Osteocyte (in vitro differentiated cells): Measurements from ENCODE around the gene PSME3. TPM values are rescaled to one million over a fixed set of nuclear protein-coding genes. Genes with fewer than 3 reads are reported as not detected.
"Not testable (repeated sequence)": the region's sequence is repeated elsewhere in the genome, so short reads cannot be mapped to it uniquely, and the experiment has no call there.

ENCODE experiments used
- DNase-seq: peaks from one replicate; pipeline ENCODE4 v3.0.0; 2021; ENCODE audit warnings: mixed read lengths; ENCODE audit not compliant: unreplicated experiment; ENCODE audit errors: extremely low spot score
- H3K27ac Mint-ChIP-seq: one replicate; pipeline ENCODE4 v1.8.0; 2021; ENCODE audit warnings: mild to moderate bottlenecking, mixed read lengths; ENCODE audit not compliant: unreplicated experiment
- H3K27me3 Mint-ChIP-seq: one replicate; pipeline ENCODE4 v1.8.0; 2021; ENCODE audit warnings: mixed read lengths; ENCODE audit not compliant: unreplicated experiment
- H3K36me3 Mint-ChIP-seq: one replicate; pipeline ENCODE4 v1.8.0; 2021; ENCODE audit warnings: mixed read lengths; ENCODE audit not compliant: unreplicated experiment
- H3K4me1 Mint-ChIP-seq: one replicate; pipeline ENCODE4 v1.8.0; 2021; ENCODE audit warnings: mixed read lengths; ENCODE audit not compliant: unreplicated experiment
- H3K4me3 Mint-ChIP-seq: one replicate; pipeline ENCODE4 v1.8.0; 2021; ENCODE audit warnings: mild to moderate bottlenecking, moderate library complexity, mixed read lengths; ENCODE audit not compliant: unreplicated experiment
- H3K9me3 Mint-ChIP-seq: one replicate; pipeline ENCODE4 v1.8.0; 2021; ENCODE audit warnings: mixed read lengths; ENCODE audit not compliant: unreplicated experiment
- total RNA-seq: library from RNA; stranded (reverse); gene quantifications from 2 replicates; pipeline ENCODE4 v1.2.1, GENCODE V29; 2021
- TF ChIP-seq, protein P1 (sequence below): fragments of 200-600 bp; sonication (generic); IDR thresholded peaks from 2 replicates; pipeline ENCODE4 v1.5.0; 2021; ENCODE audit warnings: antibody characterized with exemption, mild to moderate bottlenecking, moderate library complexity

PSME3 gene
- total RNA-seq, 1 donor from 2014 or later: 111 TPM

DNA sequence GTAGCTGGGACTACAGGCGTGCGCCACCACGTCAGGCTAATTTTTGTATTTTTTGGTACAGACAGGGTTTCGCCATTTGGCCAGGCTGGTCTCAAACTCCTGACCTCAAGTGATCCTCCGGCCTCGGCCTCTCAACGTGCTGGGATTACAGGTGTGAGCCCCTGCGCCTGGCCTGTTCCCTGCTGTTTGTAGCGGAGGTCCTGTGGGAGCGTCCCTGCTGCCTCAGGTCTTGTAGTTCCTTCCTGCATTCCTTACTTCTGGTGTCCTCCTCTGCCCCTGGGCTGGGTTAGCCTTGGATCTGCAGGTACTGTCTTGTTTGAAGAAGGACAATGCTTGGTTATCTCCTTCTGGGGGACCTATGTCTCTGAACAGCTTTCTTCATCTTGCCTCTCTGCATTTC, 43.8 kb downstream of the PSME3 start:
- H3K4me1 Mint-ChIP-seq: peaks cover 6% of the 10 kb centered on the region
- H3K27ac Mint-ChIP-seq: no peak overlapping the region
- H3K9me3 Mint-ChIP-seq: no peaks in the 10 kb centered on the region
- TF ChIP-seq, protein P1, sequence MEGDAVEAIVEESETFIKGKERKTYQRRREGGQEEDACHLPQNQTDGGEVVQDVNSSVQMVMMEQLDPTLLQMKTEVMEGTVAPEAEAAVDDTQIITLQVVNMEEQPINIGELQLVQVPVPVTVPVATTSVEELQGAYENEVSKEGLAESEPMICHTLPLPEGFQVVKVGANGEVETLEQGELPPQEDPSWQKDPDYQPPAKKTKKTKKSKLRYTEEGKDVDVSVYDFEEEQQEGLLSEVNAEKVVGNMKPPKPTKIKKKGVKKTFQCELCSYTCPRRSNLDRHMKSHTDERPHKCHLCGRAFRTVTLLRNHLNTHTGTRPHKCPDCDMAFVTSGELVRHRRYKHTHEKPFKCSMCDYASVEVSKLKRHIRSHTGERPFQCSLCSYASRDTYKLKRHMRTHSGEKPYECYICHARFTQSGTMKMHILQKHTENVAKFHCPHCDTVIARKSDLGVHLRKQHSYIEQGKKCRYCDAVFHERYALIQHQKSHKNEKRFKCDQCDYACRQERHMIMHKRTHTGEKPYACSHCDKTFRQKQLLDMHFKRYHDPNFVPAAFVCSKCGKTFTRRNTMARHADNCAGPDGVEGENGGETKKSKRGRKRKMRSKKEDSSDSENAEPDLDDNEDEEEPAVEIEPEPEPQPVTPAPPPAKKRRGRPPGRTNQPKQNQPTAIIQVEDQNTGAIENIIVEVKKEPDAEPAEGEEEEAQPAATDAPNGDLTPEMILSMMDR: no peak
- H3K36me3 Mint-ChIP-seq: no peaks in the 10 kb centered on the region
- peaks cover 46% of the 10 kb centered on the region for H3K27me3 Mint-ChIP-seq
- no peak for DNase-seq
- H3K4me3 Mint-ChIP-seq: no peak overlapping the region

DNA sequence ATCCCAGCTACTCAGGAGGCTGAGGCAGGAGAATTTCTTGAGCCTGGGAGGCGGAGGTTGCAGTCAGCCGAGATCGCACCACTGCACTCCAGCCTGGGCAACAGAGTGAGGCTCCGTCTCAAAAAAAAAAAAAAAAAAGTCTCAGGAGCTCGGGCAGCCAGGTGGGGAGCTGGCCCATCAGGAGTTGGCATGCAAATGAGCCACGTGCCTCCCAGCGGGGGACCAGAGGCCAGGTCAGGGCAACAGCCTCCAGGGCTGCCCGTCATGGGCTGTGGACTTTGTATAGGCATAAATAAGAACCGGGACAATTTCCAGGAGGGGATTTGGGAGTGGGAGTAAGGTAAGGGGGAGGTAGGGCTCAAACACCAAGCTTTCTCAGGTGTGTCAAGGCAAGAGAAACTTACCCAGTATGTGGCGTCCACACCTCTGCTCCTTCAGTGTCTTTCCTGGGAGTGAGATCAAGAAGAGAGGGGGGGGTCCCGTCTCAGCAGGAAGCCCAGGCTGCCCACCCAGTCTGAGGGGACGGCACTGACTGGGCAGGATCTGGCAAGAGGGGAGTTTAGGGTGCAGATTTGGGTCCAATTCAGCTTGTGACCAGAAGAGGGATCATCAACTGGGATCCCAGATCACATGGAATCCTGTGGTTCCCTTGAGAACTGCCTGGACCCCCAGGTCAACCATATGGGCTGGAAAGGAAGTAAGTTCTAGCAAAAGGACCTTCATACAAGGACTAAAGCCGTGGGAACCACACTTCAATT, 45.1 kb downstream of the PSME3 start:
- no peak overlapping the region for H3K4me3 Mint-ChIP-seq
- no peaks in the 10 kb centered on the region for H3K36me3 Mint-ChIP-seq
- no peak overlapping the region for H3K27ac Mint-ChIP-seq

DNA sequence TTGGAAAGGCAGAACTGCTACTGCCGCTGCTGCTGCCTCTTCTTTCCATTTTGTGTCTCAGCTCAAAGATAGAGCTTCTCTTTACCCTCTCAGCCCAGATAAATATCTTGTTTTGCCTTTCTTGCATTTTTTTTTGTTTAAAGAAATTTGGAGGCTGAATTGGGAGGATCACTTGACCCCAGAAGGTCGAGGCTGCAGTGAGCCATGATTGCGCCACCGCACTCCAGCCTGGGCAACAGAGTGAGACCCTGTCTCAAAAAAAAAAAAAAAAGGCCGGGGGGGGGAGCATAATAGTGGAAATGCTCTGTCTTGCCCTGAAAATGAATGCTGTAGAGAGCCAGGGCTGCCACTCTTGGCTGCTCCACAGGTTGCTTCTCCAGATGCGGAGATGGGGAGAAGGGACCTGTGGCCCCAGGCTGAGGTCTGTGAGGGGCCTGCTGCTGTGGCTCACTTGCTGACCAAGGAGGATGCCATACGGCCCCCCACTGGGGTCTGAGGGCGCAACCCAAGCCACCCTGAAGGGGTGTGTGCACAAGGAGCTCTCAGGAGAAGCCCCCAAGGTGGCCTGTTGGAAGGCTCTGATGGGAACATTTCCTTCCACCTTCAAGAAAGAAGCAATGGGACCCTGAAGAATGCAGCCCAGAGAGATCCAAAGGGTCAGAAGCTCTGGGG, 45.9 kb downstream of the PSME3 start:
- Mint-ChIP-seq H3K4me1 (peaks cover 6% of the 10 kb centered on the region), H3K4me3 (no peak overlapping the region), H3K27ac (no peak overlapping the region), H3K27me3 (peaks cover 41% of the 10 kb centered on the region), H3K9me3 (no peaks in the 10 kb centered on the region), H3K36me3 (no peaks in the 10 kb centered on the region)
- DNase-seq: no peak
- TF ChIP-seq, protein P1: no peak

More for the DNA sequence above, 45.1 kb downstream of the PSME3 start:
- Mint-ChIP-seq H3K27me3 (peaks cover 44% of the 10 kb centered on the region), H3K9me3 (no peaks in the 10 kb centered on the region), H3K4me1 (peaks cover 6% of the 10 kb centered on the region)
- TF ChIP-seq, protein P1: no peak
- no peak for DNase-seq

DNA sequence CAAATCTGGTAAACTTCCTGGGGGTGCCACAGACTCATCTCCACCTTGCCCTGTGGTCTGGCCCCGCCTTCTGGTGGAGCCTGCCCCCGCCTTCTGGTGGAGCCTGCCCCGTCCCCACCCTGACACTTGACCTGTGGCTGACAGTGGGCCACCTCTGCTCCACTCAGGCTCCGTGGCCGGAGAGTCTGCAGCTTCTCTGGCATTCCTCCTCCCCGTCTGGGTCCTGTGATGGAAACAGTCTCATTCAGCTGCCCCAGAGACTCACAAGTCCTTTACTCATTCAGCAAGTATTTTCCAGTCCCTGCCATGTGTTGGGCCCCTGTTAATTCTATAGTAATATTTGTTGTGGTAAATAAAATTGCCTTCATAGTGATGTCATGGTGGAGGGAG, 46.4 kb downstream of the PSME3 start:
- Mint-ChIP-seq H3K4me3 (no peak overlapping the region), H3K27ac (no peak overlapping the region), H3K36me3 (no peaks in the 10 kb centered on the region), H3K27me3 (peaks cover 39% of the 10 kb centered on the region), H3K4me1 (peaks cover 6% of the 10 kb centered on the region), H3K9me3 (no peaks in the 10 kb centered on the region)
- DNase-seq: no peak
- TF ChIP-seq, protein P1: no peak

DNA sequence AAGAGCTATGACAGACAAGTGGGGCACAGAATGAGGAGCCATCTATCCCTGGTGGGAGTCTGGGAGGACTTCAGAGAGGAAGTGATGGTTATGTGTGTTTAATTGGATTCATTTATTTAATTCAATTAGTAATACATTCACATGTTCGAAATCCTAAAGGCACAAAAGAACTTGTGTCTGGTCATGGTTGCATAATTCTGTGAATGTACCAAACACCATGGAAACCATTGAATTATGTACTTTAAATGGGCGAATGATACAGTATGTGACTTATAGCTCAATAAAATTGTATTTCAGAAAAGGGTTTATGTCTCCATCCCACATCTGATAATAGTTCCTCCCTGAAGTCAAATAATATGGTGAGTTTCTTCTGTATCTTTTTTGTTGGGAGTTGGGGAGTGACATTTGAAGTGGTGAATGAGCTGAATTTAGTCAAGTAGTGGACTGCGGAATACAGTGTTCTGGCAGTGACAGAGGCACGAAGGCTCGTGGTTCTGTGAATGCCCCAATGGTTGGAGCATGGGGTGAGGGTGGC, 47.6 kb downstream of the PSME3 start:
- Mint-ChIP-seq H3K4me1 (peaks cover 6% of the 10 kb centered on the region), H3K9me3 (no peaks in the 10 kb centered on the region), H3K36me3 (no peaks in the 10 kb centered on the region), H3K4me3 (no peak overlapping the region), H3K27ac (no peak overlapping the region), H3K27me3 (peaks cover 39% of the 10 kb centered on the region)
- no peak for DNase-seq
- TF ChIP-seq, protein P1: no peak

DNA sequence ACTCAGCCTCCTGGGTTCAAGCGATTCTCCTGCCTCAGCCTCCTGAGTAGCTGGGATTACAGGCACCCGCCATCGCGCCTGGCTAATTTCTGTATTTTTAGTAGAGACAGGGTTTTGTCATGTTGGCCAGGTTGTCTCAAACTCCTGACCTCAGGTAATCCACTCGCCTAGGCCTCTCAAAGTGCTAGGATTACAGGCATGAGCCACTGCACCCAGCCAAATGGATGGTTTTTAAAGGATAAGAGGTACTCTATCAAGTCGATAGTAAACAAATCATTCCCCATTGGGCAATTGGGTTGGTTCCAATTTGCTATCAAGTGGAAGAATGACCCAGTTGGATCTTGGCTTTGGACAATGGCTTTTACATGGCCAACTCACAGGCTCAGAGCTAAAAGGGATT, 48.5 kb downstream of the PSME3 start:
- not testable (repeated sequence) for H3K36me3 Mint-ChIP-seq, H3K9me3 Mint-ChIP-seq, H3K27ac Mint-ChIP-seq, H3K4me3 Mint-ChIP-seq, DNase-seq, H3K4me1 Mint-ChIP-seq
- H3K27me3 Mint-ChIP-seq: peaks cover 45% of the 10 kb centered on the region
